Coronary artery (tissue), 2 donors: ENCODE data around the gene P4HA3.

Source experiments
- DNase-seq: peaks from one replicate; pipeline ENCODE4 v3.0.0-alpha.2; 2017; ENCODE audit warnings: low spot score
- H3K27ac ChIP-seq, 2 donors: fragments of 200-600 bp; sonication (generic); one replicate each; pipeline ENCODE4 v1.5.1; 2016 to 2019
- H3K4me3 ChIP-seq: fragments of 200-600 bp; sonication (generic); 2 replicates; pipeline ENCODE4 v1.5.1; 2016; ENCODE audit warnings: mild to moderate bottlenecking, moderate library complexity
- TF ChIP-seq, protein P1 (sequence below): fragments of 200-600 bp; sonication (generic); IDR thresholded peaks from one replicate; pipeline ENCODE4 v1.5.1; 2019; ENCODE audit warnings: antibody characterized with exemption

The P4HA3 gene

DNA sequence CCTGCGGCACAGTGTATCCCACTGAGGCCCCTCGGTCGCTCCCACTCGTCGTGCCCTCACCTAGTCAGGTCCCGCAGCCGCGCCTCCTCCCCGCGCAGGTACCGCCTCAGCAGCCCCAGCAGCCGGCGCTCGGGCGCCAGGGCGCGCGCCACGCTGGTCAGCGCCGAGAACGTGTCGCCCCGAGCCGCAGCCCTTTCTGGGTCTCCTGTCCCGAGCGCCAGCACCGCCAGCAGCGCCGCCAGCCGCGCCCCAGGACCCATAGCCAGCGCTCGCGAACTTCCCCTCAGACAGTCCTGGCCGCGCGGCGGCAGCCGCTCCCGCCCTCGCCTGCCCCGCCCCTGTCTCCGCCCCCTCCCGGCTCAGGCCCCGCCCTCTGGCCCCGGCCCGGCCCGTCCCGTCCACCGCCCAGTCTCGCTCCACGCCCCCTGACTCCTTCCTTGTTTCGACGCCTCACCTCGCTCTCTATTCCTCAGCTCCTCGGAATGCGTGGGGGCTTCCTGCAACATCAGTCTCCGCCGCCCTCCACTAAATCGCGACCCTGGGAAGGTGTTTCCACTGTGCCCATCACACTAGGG is at the start of gene P4HA3:
TSS of gene P4HA3 (minus strand) at position 289 of the 575 bp plus-strand sequence. CDS start at position 260, 29 bp downstream.
- peak; percentile 78 for DNase-seq
- Histone ChIP-seq H3K27ac (peak within 1 kb of the TSS in 1 of 2 donors; percentile 46), H3K4me3 (peak within 1 kb of the TSS; percentile 77)
- TF ChIP-seq, protein P1, sequence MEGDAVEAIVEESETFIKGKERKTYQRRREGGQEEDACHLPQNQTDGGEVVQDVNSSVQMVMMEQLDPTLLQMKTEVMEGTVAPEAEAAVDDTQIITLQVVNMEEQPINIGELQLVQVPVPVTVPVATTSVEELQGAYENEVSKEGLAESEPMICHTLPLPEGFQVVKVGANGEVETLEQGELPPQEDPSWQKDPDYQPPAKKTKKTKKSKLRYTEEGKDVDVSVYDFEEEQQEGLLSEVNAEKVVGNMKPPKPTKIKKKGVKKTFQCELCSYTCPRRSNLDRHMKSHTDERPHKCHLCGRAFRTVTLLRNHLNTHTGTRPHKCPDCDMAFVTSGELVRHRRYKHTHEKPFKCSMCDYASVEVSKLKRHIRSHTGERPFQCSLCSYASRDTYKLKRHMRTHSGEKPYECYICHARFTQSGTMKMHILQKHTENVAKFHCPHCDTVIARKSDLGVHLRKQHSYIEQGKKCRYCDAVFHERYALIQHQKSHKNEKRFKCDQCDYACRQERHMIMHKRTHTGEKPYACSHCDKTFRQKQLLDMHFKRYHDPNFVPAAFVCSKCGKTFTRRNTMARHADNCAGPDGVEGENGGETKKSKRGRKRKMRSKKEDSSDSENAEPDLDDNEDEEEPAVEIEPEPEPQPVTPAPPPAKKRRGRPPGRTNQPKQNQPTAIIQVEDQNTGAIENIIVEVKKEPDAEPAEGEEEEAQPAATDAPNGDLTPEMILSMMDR, result no peak

DNA sequence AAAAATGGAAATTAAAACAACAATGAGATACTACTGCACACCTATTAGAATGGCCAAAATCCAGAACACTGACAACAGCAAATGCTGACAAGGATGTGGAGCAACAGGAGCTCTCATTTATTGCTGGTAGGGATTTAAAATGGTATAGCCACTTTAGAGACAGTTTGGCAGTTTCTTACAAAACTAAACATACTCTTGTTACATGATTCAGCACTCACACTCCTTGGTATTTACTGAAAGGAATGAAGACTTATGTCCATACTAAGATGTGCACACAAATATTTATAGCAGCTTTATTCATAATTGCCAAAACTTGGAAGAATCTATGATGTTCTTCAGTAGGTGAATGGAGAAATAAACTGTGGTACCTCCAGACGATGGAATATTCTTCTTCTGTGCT is 46.0 kb upstream of the P4HA3 start:
- H3K4me3 ChIP-seq, result no peak overlapping the region
- H3K27ac ChIP-seq, result no peak overlapping the region
- no peak for DNase-seq
- TF ChIP-seq, protein P1, result no peak

DNA sequence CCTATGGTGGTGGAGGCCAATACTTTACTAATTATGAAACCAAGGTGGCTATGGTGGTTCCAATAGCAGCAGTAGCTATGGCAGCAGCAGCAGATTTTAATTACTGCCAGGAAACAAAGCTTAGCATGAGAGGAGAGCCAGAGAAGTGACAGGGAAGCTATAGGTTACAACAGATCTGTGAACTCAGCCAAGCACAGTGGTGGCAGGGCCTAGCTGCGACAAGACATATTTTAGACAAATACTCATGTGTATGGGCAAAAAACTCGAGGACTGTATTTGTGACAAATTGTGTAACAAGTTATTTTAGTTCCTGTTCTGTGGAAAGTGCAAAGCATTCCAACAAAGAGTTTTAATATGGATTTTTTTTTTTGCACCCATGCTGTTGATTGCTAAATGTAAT is 44.2 kb upstream of the P4HA3 start:
- DNase-seq, result no peak
- no peak overlapping the region for H3K27ac ChIP-seq
- H3K4me3 ChIP-seq, result no peak overlapping the region
- TF ChIP-seq, protein P1, result no peak

DNA sequence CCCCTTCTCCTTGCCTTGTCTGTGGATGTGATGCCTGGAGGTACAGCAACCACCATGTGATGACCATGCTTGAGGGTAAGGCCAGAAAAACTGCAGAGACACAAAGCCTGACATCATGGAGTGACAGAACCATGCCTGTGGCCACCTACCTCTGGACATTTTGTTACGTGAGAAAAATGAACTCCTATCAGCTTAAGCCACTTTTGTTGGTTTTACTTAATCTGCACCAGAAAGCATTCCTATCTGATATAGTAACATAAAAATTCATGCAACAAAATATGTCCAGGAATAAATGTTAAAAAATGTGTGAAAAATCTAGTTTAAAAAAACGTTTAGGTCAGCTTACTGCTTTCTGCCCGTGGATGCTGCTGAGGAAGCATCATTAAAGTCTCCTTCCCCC is 42.6 kb upstream of the P4HA3 start:
- no peak overlapping the region for H3K27ac ChIP-seq
- TF ChIP-seq, protein P1, result no peak
- H3K4me3 ChIP-seq, result no peak overlapping the region
- no peak for DNase-seq

DNA sequence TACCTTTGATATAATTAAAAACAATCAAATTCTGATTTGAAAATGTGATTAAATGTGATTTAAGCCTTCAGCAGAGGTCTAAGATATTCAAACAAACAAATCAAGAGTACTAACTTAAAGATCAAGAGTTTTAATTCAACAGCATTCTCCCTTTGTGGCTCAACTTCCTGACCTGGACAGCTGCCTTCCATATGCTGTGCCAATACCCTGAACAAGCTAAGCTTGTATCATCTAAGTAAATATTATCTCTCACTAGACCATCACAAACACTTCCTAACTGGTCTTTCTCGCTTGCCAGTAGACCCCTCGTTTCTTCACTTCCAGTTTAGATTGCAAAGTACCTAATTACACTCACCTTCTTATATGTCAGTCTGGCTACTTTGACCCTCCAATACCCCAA is 35.9 kb upstream of the P4HA3 start:
- Histone ChIP-seq H3K27ac (no peak overlapping the region), H3K4me3 (no peak overlapping the region)
- no peak for DNase-seq
- TF ChIP-seq, protein P1, result no peak

DNA sequence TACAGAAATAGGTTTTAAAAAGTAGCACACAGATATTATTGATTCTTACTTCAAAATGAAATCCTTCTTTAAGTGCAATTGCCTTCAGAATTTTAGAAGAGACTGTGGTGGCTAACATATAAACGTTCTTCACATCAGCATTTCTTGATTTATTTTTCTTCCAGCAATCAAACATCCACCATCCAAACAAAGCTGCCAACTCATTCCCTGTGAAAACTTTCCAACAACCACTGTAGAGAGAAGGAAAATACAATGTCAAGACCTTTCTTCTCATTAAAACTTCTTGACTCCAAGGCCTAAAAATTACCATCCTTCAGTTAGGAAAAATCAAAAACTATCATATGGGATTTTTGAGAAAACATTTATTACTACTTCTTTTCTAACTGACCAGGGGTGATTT is 34.0 kb upstream of the P4HA3 start:
- TF ChIP-seq, protein P1, result no peak
- Histone ChIP-seq H3K4me3 (no peak overlapping the region), H3K27ac (no peak overlapping the region)
- no peak for DNase-seq

DNA sequence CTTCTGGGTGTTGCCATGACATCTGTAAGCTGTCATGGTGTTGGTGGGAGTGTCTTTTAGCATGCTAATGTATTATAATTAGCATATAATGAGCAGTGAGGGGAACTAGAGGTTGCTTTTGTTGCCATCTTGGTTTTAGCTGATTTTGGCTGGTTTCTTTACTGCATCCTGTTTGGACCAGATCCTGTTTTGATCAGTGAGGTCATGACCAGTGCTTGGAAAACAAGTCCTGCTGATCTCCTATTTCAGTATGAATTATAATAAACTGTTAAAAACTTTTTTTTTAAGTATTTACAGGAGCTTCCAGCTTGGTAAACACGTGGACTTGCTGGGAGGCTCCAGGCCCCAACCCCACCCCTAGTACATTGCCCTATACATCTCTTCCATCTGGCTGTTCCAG is 30.5 kb upstream of the P4HA3 start:
- no peak overlapping the region for H3K27ac ChIP-seq
- no peak overlapping the region for H3K4me3 ChIP-seq
- TF ChIP-seq, protein P1, result no peak
- no peak for DNase-seq
